H1 (cell line): ENCODE measurements around the gene OR5B3. TPM values are rescaled to one million over a fixed set of nuclear protein-coding genes. Genes with fewer than 3 reads are reported as not detected.

Source experiments
- CBX8 ChIP-seq: fragments of 300-800, 300-1000 bp; sonication (generic); IDR thresholded peaks from 2 replicates; pipeline ENCODE4 v1.7.1; 2016; ENCODE audit warnings: low read depth, low read length, borderline replicate concordance
- CEBPB ChIP-seq: IDR thresholded peaks from 2 replicates; pipeline ENCODE4 v1.6.1; 2012; ENCODE audit warnings: low read depth, low read length
- CREB1 ChIP-seq: IDR thresholded peaks from 2 replicates; pipeline ENCODE4 v1.6.1; 2012; ENCODE audit warnings: inconsistent platforms
- EGR1 ChIP-seq: IDR thresholded peaks from 2 replicates; pipeline ENCODE4 v1.6.1; 2011; ENCODE audit warnings: low read depth, low read length, borderline replicate concordance
- FOSL1 ChIP-seq: IDR thresholded peaks from 2 replicates; pipeline ENCODE4 v1.6.1; 2011; ENCODE audit warnings: mild to moderate bottlenecking, low read depth, low read length, moderate library complexity; ENCODE audit not compliant: insufficient read depth
- MAFK ChIP-seq: IDR thresholded peaks from 2 replicates; pipeline ENCODE4 v1.6.1; 2012; ENCODE audit warnings: low read depth, mild to moderate bottlenecking, improper control_type of control experiment, low read length
- PHF8 ChIP-seq: fragments of 200-600 bp; sonication (generic); conservative IDR thresholded peaks from 2 replicates; pipeline ENCODE4 v1.7.1; 2012; ENCODE audit warnings: low read depth, mild to moderate bottlenecking, inconsistent platforms, low read length, moderate library complexity
- RBBP5 ChIP-seq: IDR thresholded peaks from 2 replicates; pipeline ENCODE4 v1.7.1; 2012; ENCODE audit warnings: low read depth, mild to moderate bottlenecking, inconsistent platforms, low read length, moderate library complexity, borderline replicate concordance
- SIX5 ChIP-seq: IDR thresholded peaks from 2 replicates; pipeline ENCODE4 v1.6.1; 2011; ENCODE audit warnings: mild to moderate bottlenecking, low read depth, low read length
- SRF ChIP-seq: IDR thresholded peaks from 2 replicates; pipeline ENCODE4 v1.6.1; 2011; ENCODE audit warnings: mild to moderate bottlenecking, low read depth, low read length, moderate library complexity
- polyA plus RNA-seq, 7 experiments: library from polyadenylated mRNA; depleted of rRNA in 3 of 7; stranded (reverse) in 5 of 7; unstranded in 2 of 7; fragments of >200 nt in 5 of 7; fragments of 200-250 nt in 2 of 7; gene quantifications; 1 replicate in 5 of 7; 2 replicates in 1 of 7; 4 replicates in 1 of 7; pipeline versions ENCODE4 v1.2.1 to v1.2.3, GENCODE V29; 2011 to 2013; ENCODE audit warnings: missing spikeins in 2 of 7, mixed read lengths in 2 of 7
- total RNA-seq: library from RNA; stranded (reverse); fragmentation: NEBNext Ultra II Directional; extraction: Animal tissue kit (Norgen Biotek cat#: 25700); gene quantifications from 2 replicates; pipeline ENCODE4 v1.2.1, GENCODE V29; 2021

The OR5B3 gene
- total and polyA plus RNA-seq, 2 of the 8 experiments (the other 6 are each of a cell fraction or from before 2014, with no cell fraction given), result not detected

DNA sequence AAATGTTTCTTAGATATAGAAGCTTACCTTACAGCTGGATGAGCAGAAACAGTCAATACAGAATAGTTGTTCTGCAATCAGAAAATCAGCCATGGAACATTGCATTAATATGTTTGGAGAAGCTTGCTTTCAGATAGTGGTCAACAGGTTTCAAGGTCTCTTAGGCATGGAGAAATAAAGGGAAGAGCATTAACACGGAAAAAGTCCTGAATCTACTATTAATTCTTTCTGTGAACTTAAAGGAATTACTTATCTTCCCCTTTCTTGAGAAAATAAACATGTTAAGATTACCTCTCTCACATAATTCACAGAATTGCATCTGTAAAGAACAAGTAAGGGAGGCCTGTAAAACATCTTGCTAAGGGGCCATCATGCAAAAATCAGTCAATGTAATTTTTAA lies at the start of gene OR5B3 (continued):
- TF ChIP-seq FOSL1 (no peak), CEBPB (no peak), CREB1 (no peak), EGR1 (no peak), CBX8 (no peak), PHF8 (no peak), MAFK (no peak), SRF (no peak), RBBP5 (no peak), SIX5 (no peak)
